GM19193 (cell line): ENCODE data around the gene MMP17.

Source experiments
- POLR2A ChIP-seq: IDR thresholded peaks from 4 replicates; pipeline ENCODE4 v1.6.1; 2011; ENCODE audit not compliant: insufficient read depth, insufficient read length; ENCODE audit errors: extremely low read depth

MMP17 gene

DNA sequence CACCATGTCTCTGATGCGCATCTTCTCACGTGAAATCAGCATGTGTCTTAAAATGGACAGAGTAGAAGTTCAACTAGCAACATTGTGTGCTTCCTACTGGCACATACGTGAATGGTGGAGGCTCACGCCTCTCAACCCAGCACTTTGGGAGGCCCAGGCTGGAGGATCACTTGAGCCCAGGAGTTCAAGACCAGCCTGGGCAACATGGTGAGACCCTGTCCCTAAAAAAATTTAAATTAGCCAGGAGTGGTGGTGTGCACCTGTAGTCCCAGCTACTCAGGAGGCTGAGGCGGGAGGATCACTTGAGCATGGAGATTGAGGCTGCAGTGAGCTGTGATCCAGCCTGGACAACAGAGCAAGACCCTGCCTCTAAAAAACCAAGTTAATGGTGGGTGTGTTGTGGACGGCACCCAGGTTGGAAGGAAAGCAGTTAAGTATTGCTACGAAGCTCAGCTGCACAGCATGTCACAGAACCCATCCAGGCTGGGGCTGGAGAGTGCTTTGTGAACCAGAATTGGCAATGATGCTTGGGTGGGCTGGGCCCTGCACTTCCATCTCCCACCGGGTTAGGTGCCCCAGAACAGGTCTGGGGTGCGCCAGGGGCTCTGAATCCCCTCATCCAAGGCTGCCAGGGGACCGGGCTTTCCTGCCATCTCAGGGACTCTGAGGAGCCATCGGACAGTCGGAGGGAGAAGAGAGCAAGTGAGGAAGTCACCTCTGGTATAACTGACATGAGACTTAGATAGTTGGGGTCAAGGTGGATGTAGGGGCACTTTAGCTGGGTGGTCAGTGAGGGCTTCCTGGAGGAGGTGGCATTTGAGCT is 33.3 kb downstream of the MMP17 start:
- no peak for TF ChIP-seq POLR2A

DNA sequence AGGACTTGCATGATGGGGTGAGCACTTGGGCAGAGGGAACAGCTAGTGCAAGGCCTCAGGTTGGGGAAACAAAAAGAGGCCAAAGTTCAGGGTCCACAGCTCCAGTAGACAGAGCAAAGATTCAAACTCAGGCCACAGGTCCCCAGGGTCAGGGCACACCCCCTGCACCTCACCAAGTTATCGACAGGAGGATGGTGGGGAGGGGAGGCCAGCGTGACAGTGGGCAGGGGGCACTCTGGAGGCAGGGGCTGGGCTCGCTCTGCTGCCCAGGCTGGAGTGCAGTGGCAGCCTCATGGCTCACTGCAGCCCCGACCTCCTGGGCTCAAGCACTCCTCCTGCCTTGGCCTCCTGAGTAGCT is 33.9 kb downstream of the MMP17 start:
- no peak for TF ChIP-seq POLR2A

DNA sequence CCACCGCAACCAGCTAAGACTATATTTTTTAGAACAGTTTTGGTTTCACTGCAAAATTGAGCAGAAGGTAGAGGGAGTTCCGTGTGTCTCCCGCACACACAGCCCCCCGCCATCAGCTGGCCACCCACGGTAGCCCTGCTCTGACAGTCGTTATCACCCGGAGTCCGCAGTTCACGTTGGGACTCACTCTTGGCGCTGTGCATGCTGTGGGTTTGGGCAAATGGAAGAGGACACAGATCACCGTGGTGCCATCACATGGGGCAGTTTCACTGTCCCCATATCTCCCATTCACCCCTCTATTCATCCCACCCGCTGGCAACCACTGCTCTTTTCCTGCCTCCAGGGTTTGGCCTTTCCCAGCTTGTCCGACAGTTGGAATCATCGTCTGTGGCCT is 34.4 kb downstream of the MMP17 start:
- no peak for TF ChIP-seq POLR2A

DNA sequence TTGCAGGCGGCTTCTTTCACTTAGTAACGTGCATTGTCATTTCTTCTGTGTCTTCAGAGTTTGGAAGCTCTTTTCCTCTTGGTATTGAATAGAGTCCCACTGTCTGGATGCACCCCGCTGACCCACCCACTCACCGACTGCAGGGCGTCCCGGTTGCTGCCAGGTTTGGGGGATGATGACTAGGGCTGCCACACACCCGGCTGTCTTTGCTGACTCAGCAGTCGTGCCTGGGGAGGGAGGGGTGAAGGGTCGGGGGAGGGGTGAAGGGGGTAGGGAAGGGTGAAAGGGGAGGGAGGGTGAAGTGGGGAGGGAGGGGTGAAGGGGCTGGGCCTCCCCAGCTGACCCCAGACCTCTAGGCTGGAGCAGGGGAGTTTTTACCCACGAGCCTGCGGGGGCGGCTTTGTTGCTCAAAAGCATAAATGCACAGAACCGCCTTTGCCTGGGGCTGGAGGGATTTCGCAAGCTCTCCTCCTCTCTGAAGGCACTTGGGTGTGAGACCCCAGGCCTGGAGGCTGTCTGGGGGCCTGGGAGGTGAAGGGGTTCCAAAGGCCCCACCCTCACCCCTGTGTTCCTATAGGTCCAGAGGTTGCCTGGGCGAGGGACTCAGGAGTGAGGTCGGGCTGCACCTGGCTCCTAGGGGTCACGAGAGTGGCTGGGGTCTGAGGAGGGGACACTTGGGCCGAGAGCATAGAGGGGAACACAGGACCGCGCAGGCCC is 35.0 kb downstream of the MMP17 start:
- TF ChIP-seq POLR2A: no peak

DNA sequence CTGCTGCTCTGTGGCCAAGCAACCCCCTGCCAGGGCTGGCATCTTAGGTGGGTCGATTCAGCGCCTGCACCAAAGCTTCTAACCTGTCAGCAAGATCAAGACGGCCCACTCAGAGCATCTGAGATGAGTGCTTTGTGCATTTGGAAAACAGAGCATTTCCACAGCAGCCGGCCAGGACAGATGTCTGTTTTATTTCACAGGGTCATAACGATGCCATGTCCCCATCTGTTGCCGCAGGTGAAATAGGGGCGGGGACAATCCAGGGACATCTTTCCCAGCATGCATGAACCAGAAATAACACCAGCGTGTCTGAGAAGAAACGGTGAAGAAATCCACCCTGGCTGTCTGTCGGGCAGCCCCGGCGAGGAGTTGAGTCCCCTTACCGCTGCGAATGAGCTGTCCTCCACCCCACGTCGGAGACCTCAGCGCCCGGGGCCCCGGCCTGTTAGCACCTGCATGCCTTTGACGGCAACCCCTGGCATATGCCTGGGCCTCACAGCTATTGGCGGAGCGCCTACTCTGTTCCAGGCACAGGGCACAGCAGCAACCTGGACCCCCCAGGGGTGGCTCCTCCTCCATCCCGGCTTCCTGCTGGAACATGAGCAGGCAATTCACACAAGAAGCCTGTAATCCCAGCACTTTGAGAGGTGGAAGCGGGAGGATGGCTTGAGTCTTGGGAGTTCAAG is 35.7 kb downstream of the MMP17 start:
- TF ChIP-seq POLR2A: no peak

DNA sequence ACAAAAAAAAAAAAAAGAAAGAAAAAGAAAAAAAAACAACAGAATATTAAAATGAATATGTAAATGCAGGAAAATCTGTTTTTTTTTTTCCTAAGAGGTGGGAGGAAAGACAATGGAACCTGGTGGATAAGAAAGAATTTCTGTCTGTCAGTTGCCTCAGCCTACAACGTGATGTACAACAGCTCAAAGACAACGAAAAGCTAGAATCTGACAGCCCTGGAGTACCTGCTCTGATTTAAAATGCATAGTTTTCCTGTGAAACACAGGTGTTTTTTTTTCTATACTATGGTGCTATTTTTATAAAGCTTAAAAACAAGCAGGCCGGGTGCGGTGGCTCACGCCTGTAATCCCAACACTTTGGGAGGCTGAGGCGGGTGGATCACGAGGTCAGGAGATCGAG is 36.3 kb downstream of the MMP17 start:
- no peak for TF ChIP-seq POLR2A

DNA sequence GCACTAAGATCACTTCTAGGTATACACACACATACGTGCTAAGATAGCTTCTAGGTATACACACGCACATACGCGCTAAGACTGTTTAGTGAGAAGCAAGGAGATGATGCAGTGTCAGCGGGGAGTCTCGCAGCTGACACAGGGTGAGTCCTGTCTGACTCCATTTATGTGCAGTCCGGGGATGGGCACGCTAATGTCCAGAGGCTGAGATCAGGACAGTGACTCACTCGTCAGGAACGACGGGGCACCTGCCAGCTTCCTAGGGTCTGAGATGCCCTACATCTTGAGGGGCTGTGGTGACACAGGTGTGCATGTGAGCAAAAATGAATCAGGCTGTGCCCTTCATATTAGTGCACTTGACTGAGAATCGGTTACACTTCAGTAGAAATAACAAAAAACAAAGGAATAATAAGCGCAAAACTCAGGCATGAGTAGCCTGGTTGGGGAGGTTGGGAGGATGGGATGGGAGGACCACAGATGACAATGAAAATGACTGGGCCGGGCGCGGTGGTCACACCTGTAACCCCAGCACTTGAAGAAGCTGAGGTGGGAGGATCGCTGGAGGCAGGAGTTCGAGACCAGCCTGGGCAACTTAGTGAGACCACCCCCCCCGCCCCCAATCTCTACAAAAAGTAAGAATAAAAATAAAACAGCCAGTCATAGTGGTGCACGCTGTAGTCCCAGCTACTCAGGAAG is 37.1 kb downstream of the MMP17 start:
- no peak for TF ChIP-seq POLR2A

DNA sequence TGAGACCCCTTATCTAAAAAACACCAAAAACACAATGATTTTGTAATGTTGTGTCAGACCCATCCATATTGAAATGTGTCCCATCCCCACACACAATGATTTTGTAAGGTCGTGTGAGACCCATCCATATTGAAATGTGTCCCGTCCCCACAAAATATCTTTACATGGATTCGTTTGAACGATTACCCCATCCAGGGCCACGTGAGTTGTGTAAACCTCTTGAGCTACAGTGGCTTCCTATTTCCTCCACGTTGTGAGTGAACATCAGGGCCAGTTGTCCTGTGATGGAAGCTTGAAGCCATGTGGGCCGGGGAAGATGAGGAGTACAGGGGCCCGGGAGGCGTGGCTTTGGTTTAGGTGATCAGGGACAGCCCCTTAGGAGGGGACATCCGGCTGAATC is 39.3 kb downstream of the MMP17 start:
- TF ChIP-seq POLR2A: no peak

DNA sequence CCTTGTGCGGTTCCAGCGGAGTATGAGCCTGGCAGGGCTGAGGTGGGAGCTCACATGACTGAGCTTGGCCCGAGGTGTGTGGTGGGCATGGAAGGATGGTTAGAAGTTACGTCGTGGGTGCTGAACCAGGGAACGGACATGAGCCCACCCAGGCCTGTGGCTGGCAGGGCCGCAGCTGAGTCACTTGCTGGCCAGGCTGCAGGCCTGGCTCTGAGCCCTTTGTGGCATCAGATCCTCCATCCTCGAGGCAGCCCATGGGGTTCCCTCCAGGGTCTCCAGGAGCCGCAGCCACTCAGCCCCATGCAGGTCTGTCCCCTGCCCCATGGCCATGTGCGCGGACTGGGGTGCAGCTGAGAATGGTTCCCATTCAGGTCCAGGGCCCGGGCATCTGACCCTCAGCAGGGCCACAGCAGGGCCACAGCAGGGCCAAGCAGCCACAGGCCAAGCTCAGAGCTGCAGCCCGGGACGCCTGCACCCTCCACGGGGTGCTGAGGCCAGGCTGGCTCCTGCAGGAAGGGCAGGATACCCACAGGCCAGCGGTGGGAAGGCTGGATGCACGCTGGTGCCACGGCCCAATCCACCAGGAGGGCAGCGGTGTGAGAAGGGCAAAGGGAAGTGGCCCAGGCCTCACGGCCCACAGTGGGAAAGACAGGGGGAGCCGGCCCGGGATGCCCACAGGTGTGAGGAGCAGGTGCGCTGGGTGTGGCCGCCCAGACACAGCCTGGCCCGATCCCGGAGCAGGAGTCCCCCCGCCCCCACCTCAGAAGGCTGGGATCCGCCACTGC is 39.9 kb downstream of the MMP17 start:
- no peak for TF ChIP-seq POLR2A

DNA sequence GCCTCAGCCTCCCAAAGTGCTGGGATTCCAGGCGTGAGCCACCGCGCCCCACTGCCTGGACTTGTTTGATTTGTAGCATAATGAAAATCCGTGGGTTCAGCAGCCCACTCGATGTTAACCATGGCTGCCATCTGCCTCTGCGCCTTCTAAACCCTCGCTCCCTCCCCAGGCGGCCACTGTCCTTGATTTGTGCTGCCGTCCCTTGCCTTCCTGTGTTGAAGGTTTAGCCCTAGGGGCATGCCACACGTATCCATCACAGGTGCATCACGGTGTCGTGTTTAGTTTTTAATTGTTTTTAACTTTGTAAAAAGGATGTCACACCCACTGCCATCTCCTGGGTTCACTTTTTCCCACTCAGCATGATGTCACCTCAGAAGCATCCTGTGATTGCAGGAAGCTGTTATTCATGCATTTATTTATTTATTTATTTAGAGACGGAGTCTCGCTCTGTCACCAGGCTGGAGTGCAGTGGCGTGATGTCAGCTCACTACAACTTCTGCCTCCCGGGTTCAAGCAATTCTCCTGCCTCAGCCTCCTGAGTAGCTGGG is 41.8 kb downstream of the MMP17 start:
- no peak for TF ChIP-seq POLR2A

DNA sequence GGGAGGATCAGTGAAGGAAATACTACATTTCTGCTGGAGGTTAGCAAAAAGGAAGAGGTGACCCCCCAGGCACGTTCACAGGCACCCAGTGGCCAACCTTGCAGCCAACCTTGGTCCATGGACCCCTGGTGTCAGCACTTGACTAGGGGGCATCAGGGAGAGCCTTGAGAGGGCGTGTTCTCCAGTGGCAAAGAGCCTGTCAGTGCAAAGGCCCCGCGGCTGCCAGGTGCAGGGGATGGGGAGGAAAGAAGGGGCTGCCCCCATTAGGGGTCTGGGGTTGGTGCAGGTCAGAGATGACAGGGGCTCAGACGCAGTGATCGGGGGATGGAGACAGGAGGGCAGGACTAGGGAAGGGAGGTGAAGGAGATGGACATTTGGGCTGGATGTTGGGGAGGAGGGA is 43.5 kb downstream of the MMP17 start:
- TF ChIP-seq POLR2A: no peak

DNA sequence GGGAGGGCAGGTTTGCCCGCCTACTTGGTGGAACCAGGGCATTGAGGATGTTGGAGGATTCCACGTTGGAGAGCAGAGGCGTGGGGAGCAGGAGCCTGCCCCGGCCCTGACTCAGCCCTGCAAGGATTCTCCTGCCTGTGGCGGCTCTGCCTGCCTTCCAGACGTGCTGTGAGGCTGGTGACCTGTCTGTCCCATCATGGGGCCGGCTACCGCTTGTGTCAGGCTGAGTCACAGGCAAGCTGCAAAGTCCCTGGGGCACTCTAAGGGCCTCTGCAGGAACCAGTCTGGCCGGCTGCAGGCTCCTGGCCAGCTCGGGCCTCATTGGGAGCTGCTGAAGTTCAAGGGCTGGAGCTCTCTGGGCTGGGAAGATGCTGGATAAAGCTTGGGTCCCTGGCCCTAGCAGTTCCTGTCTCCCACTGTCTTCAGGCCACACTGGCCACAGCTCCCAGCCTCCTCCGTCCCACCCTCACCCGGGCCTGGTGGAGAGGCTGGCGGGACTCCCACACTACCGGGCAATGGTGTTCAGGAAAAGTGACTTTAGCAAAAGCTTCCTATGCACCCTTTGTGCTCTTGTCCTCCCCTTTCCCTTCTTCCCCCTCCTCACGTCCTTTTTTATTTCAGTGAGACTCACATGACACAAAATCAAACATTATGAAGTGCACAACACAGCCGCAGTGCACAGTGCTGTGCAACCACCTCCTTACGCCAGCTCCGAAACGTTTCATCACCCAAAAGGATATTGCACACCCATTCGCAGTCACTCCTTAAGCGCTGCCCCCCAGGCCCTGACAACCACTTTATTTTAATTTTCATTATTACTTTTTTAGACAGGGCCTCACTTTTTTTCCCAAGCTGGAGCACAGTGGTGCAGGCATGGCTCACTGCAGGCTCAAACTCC is 44.2 kb downstream of the MMP17 start:
- no peak for TF ChIP-seq POLR2A

DNA sequence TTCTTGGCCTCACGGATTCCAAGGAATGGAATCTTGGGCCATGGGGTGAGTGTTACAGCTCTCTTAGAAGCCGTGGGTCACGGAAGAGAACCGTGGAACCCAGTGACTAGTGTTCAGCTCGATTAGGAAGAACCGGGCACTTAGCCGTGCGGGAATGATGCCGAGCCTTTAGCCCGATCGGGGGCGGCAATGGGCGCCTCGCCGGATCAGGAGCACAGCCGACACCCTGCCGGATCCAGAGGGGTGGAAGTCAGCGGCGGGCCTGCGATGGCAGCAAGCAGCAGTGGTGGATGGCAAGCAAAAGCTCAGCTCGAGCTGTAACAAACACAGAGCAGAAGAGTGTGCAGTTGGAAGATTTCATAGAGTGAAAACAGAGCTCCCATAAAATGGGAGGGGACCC is 45.1 kb downstream of the MMP17 start:
- no peak for TF ChIP-seq POLR2A
